GM12892 (cell line): ENCODE results near the gene DOCK10.

Source experiments
- POLR2A ChIP-seq: IDR thresholded peaks from 2 replicates; pipeline ENCODE4 v1.6.1; 2011; ENCODE audit warnings: low read depth, low read length, control low read depth
- POLR2AphosphoS5 ChIP-seq: IDR thresholded peaks from 2 replicates; pipeline ENCODE4 v1.6.1; 2011; ENCODE audit warnings: low read depth, low read length, control low read depth
- TAF1 ChIP-seq: IDR thresholded peaks from 2 replicates; pipeline ENCODE4 v1.6.1; 2011; ENCODE audit warnings: low read depth, mild to moderate bottlenecking, control low read depth, low read length, borderline replicate concordance

- TF ChIP-seq POLR2AphosphoS5, result no peak
- TF ChIP-seq TAF1, result no peak
- no peak for TF ChIP-seq POLR2A
Measured at GRCh38 chr2:224903621-224904020, 138.6 kb downstream of the DOCK10 start.
